Mesendoderm (in vitro differentiated cells): Measurements from ENCODE around the gene AGRN.
A peak's percentile ranks its signal among the peaks of the same experiment; 100 is the strongest.

Experiments used
- DNase-seq: peaks from one replicate; pipeline ENCODE4 v3.0.0; 2013
- H2AK5ac ChIP-seq: 2 replicates; pipeline ENCODE4 v1.6.1; 2013; ENCODE audit warnings: low read length, inconsistent platforms
- H2BK120ac ChIP-seq: 2 replicates; pipeline ENCODE4 v1.6.1; 2013; ENCODE audit warnings: low read depth, mild to moderate bottlenecking, low read length, moderate library complexity, mixed read lengths
- H2BK15ac ChIP-seq: replicated peaks from 2 replicates; pipeline ENCODE4 v1.6.1; 2013; ENCODE audit warnings: low read depth, mild to moderate bottlenecking, moderate library complexity
- H2BK5ac ChIP-seq: 2 replicates; pipeline ENCODE4 v1.6.1; 2013; ENCODE audit warnings: low read length, inconsistent platforms
- H3K18ac ChIP-seq: 2 replicates; pipeline ENCODE4 v1.6.1; 2013; ENCODE audit warnings: mild to moderate bottlenecking, low read length, mixed read lengths
- H3K23ac ChIP-seq: one replicate; pipeline ENCODE4 v1.6.1; 2013; ENCODE audit warnings: low read length
- H3K27ac ChIP-seq: 2 replicates; pipeline ENCODE4 v1.5.1; 2013; ENCODE audit warnings: low read depth, mild to moderate bottlenecking, inconsistent platforms, low read length, moderate library complexity
- H3K27me3 ChIP-seq: 2 replicates; pipeline ENCODE4 v1.6.1; 2013; ENCODE audit warnings: low read length, control low read depth, mild to moderate bottlenecking, inconsistent platforms; ENCODE audit not compliant: insufficient read depth, poor library complexity
- H3K36me3 ChIP-seq: 2 replicates; pipeline ENCODE4 v1.6.1; 2013; ENCODE audit warnings: low read length, inconsistent platforms; ENCODE audit not compliant: control insufficient read depth, insufficient read depth
- H3K4ac ChIP-seq: one replicate; pipeline ENCODE4 v1.6.1; 2013; ENCODE audit warnings: low read depth, mild to moderate bottlenecking, low read length, moderate library complexity
- H3K4me1 ChIP-seq: 2 replicates; pipeline ENCODE4 v1.6.1; 2013; ENCODE audit warnings: low read depth, low read length, inconsistent platforms; ENCODE audit not compliant: control insufficient read depth
- H3K4me2 ChIP-seq: 2 replicates; pipeline ENCODE4 v1.6.1; 2013; ENCODE audit warnings: low read length
- H3K4me3 ChIP-seq: 2 replicates; pipeline ENCODE4 v1.5.1; 2013; ENCODE audit warnings: mild to moderate bottlenecking, low read length
- H3K56ac ChIP-seq: one replicate; pipeline ENCODE4 v1.6.1; 2013; ENCODE audit warnings: low read length
- H3K79me1 ChIP-seq: 2 replicates; pipeline ENCODE4 v1.6.1; 2013; ENCODE audit warnings: low read length, inconsistent platforms
- H3K79me2 ChIP-seq: 2 replicates; pipeline ENCODE4 v1.6.1; 2013; ENCODE audit warnings: mild to moderate bottlenecking, low read length; ENCODE audit not compliant: control insufficient read depth, insufficient read depth
- H3K9ac ChIP-seq: 2 replicates; pipeline ENCODE4 v1.6.1; 2013; ENCODE audit warnings: low read length, inconsistent platforms
- H4K5ac ChIP-seq: one replicate; pipeline ENCODE4 v1.6.1; 2013; ENCODE audit warnings: low read length
- H4K8ac ChIP-seq: one replicate; pipeline ENCODE4 v1.6.1; 2013; ENCODE audit warnings: low read depth, mild to moderate bottlenecking, control low read depth, low read length, moderate library complexity
- WGBS: extraction: QIAGEN DNeasy Blood & Tissue Kit; methylation state at CpG from one replicate; pipeline ENCODE4 v1.1.7; 2013; ENCODE audit warnings: low lambda C conversion rate, missing lambda C conversion rate; ENCODE audit not compliant: insufficient coverage; ENCODE audit errors: extremely low coverage; 5-methylcytosine and 5-hydroxymethylcytosine counted together

The AGRN gene

GRCh38 chr1:1068517-1069055 is 48.7 kb downstream of the AGRN start:
- Histone ChIP-seq H3K9ac (no peak overlapping the region), H4K5ac (no peak overlapping the region), H3K4me1 (no peaks in the 10 kb centered on the region), H3K4ac (no peak overlapping the region), H2BK5ac (no peak overlapping the region), H3K27me3 (no peaks in the 10 kb centered on the region), H3K4me2 (no peak overlapping the region), H3K4me3 (no peak overlapping the region), H3K23ac (no peak overlapping the region), H3K79me1 (no peaks in the 10 kb centered on the region), H2BK120ac (no peak overlapping the region), H4K8ac (no peak overlapping the region), H3K36me3 (no peaks in the 10 kb centered on the region), H2BK15ac (no peak overlapping the region), H2AK5ac (no peak overlapping the region), H3K18ac (no peak overlapping the region), H3K79me2 (no peaks in the 10 kb centered on the region), H3K27ac (no peak overlapping the region), H3K56ac (no peak overlapping the region)
- whole genome bisulfite sequencing = no CpG with 5 or more reads among the region's 55 CpGs
- no peak for DNase-seq

GRCh38 chr1:1069056-1069710 is 49.3 kb downstream of the AGRN start:
- no peaks in the 10 kb centered on the region for H3K79me2 ChIP-seq
- H3K27me3 ChIP-seq = no peaks in the 10 kb centered on the region
- H3K4ac ChIP-seq = no peak overlapping the region
- H3K18ac ChIP-seq = no peak overlapping the region
- peak overlapping the region; percentile 83 for H3K4me3 ChIP-seq
- no peak overlapping the region for H2BK15ac ChIP-seq
- H3K79me1 ChIP-seq = no peaks in the 10 kb centered on the region
- no peaks in the 10 kb centered on the region for H3K4me1 ChIP-seq
- H3K4me2 ChIP-seq = peak overlapping the region; percentile 97
- peak overlapping the region; percentile 96 for H3K56ac ChIP-seq
- no peak overlapping the region for H2AK5ac ChIP-seq
- DNase-seq = peak; percentile 88
- no peak overlapping the region for H2BK120ac ChIP-seq
- no peaks in the 10 kb centered on the region for H3K36me3 ChIP-seq
- no peak overlapping the region for H4K8ac ChIP-seq
- WGBS = no CpG with 5 or more reads among the region's 75 CpGs
- H3K9ac ChIP-seq = peak overlapping the region; percentile 77
- H2BK5ac ChIP-seq = no peak overlapping the region
- no peak overlapping the region for H3K27ac ChIP-seq
- peak overlapping the region; percentile 85 for H3K23ac ChIP-seq
- H4K5ac ChIP-seq = no peak overlapping the region

- H3K27me3 ChIP-seq = no peaks in the 10 kb centered on the region
- H3K36me3 ChIP-seq = no peaks in the 10 kb centered on the region
- H3K9ac ChIP-seq = no peak overlapping the region
- H3K4me2 ChIP-seq = no peak overlapping the region
- no peak overlapping the region for H3K27ac ChIP-seq
- no peak overlapping the region for H2BK5ac ChIP-seq
- no peak overlapping the region for H3K4me3 ChIP-seq
- H3K23ac ChIP-seq = no peak overlapping the region
- no peaks in the 10 kb centered on the region for H3K79me2 ChIP-seq
- H2BK15ac ChIP-seq = no peak overlapping the region
- H2AK5ac ChIP-seq = no peak overlapping the region
- H4K8ac ChIP-seq = no peak overlapping the region
- no CpG with 5 or more reads among the region's 40 CpGs for WGBS
- no peak overlapping the region for H3K4ac ChIP-seq
- H3K56ac ChIP-seq = no peak overlapping the region
- no peaks in the 10 kb centered on the region for H3K79me1 ChIP-seq
- no peak overlapping the region for H2BK120ac ChIP-seq
- H3K18ac ChIP-seq = no peak overlapping the region
- H3K4me1 ChIP-seq = no peaks in the 10 kb centered on the region
- peak; percentile 27 for DNase-seq
- no peak overlapping the region for H4K5ac ChIP-seq
Measured at GRCh38 chr1:1069711-1070676, 50.1 kb downstream of the AGRN start.

GRCh38 chr1:1071486-1072298 is 51.8 kb downstream of the AGRN start:
- Histone ChIP-seq H3K4ac (no peak overlapping the region), H4K8ac (no peak overlapping the region), H2AK5ac (no peak overlapping the region), H3K79me1 (no peaks in the 10 kb centered on the region), H2BK5ac (no peak overlapping the region), H3K4me2 (no peak overlapping the region), H3K18ac (no peak overlapping the region), H3K4me1 (no peaks in the 10 kb centered on the region), H3K23ac (no peak overlapping the region), H2BK120ac (no peak overlapping the region), H3K4me3 (no peak overlapping the region), H3K36me3 (no peaks in the 10 kb centered on the region), H3K27me3 (no peaks in the 10 kb centered on the region), H4K5ac (no peak overlapping the region), H3K27ac (no peak overlapping the region), H3K56ac (no peak overlapping the region), H2BK15ac (no peak overlapping the region), H3K79me2 (no peaks in the 10 kb centered on the region), H3K9ac (no peak overlapping the region)
- no peak for DNase-seq
- no CpG with 5 or more reads among the region's 56 CpGs for WGBS

GRCh38 chr1:1072299-1072848 is 52.5 kb downstream of the AGRN start:
- H4K8ac ChIP-seq = no peak overlapping the region
- H2BK5ac ChIP-seq = no peak overlapping the region
- H3K4me3 ChIP-seq = no peak overlapping the region
- H3K4me1 ChIP-seq = no peaks in the 10 kb centered on the region
- no peak overlapping the region for H3K18ac ChIP-seq
- H2BK120ac ChIP-seq = no peak overlapping the region
- no peak overlapping the region for H3K9ac ChIP-seq
- H3K27me3 ChIP-seq = no peaks in the 10 kb centered on the region
- no peak overlapping the region for H4K5ac ChIP-seq
- no peak overlapping the region for H3K4me2 ChIP-seq
- WGBS = no CpG with 5 or more reads among the region's 21 CpGs
- no peak overlapping the region for H2AK5ac ChIP-seq
- no peak overlapping the region for H3K23ac ChIP-seq
- no peaks in the 10 kb centered on the region for H3K36me3 ChIP-seq
- no peaks in the 10 kb centered on the region for H3K79me1 ChIP-seq
- no peak overlapping the region for H2BK15ac ChIP-seq
- H3K56ac ChIP-seq = no peak overlapping the region
- H3K79me2 ChIP-seq = no peaks in the 10 kb centered on the region
- no peak for DNase-seq
- H3K4ac ChIP-seq = no peak overlapping the region
- H3K27ac ChIP-seq = no peak overlapping the region
